ENCODE data around the gene FCN2. TPM values are rescaled to one million over a fixed set of nuclear protein-coding genes. Genes with fewer than 3 reads are reported as not detected.

The FCN2 gene
- polyA plus RNA-seq, 1 of the 3 experiments (the other 2 are of a cell fraction): not detected

DNA sequence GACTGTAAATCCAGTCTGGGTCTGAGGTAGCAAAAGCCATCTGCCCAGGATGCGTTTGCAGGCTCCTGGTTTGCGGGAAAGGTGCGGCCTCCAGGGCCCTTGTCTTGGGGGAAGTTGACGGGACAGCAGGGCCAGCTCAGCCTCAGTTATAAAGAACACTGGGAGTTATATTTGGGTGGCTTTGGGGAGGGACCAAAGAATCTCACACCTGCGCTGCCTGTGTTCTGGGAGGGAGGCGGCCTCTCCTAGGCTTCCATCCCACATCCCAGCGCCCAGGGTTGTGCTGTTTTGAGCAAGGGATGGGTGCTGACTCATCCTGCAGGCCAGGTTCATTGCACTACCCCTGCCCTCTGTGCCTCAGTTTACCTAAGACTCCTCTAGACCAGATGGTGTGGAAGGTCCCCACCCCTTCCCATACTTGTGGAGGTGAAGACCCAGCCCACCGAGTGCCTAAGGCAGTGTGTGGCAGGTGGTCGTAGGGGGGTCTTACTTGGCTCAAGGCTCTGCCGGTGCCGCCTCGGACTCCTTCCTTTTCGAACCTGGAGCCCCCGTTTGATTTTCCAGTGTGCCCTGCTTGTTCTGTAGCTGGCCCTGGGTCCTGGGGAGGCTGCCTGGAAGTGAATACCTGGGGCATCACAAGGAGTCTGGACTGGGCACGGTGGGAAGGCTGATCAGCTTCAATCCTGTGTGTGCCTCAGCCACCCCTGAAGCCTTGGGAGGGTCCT is 39.3 kb upstream of the FCN2 start:
- no peak for DNase-seq
- Histone ChIP-seq H4K20me1 (ENCODE audit: insufficient read depth) (peaks cover 40% of the 10 kb centered on the region), H3K79me2 (ENCODE audit: insufficient read depth) (no peaks in the 10 kb centered on the region; the same call in 1 of the 2 replicates), H3K27ac (ENCODE audit: low read depth in 2 of 2, low read length in 1 of 2) (no peak overlapping the region), H3K9me3 (no peaks in the 10 kb centered on the region), H3K36me3 (replicated peaks in 1 of 2; ENCODE audit: control insufficient read depth in 1 of 2, insufficient read depth in 2 of 2, low read length in 1 of 2) (peaks cover 66 to 82% of the 10 kb centered on the region in 2 experiments), H3K27me3 (ENCODE audit: insufficient read depth) (no peaks in the 10 kb centered on the region), H3K4me2 (no peak overlapping the region), H3K4me1 (ENCODE audit: control insufficient read depth in 1 of 2, insufficient read depth in 2 of 2, low read depth in 1 of 2, low read length in 1 of 2) (no peaks in the 10 kb centered on the region), H3F3A (replicated peaks; ENCODE audit: insufficient read depth) (peaks cover 22% of the 10 kb centered on the region), H3K9ac (no peak overlapping the region), H3K4me3 (ENCODE audit: low read depth in 2 of 2, low read length in 1 of 2) (no peak overlapping the region), H2AFZ (ENCODE audit: low read depth) (no peak overlapping the region), H3K9me2 (no peaks in the 10 kb centered on the region)
- ChIA-PET POLR2A (no interaction called here), CTCF (no interaction called here)
- WGBS (ENCODE audit: low lambda C conversion rate): 100% methylated on average over 11 of the region's 15 CpGs
- TF ChIP-seq YY1 (IDR thresholded peaks at IDR 0.05; ENCODE audit: low read depth) (no peak), RFX5 (IDR thresholded peaks at IDR 0.05; ENCODE audit: low read length) (no peak), MXI1 (IDR thresholded peaks at IDR 0.05; ENCODE audit: low read depth, low read length) (no peak), GATA2 (CRISPR knock-in tag; IDR thresholded peaks at IDR 0.05) (no peak), ELF1 (IDR thresholded peaks at IDR 0.05) (no peak), GABPA (IDR thresholded peaks at IDR 0.05; ENCODE audit: low read depth) (no peak), RAD21 (IDR thresholded peaks at IDR 0.05; ENCODE audit: low read length) (no peak), POLR2AphosphoS5 (IDR thresholded peaks at IDR 0.05; ENCODE audit: low read depth, low read length) (no peak), FOSL2 (IDR thresholded peaks at IDR 0.05; ENCODE audit: borderline replicate concordance, low read depth) (no peak)
- TF ChIP-seq, protein P1, sequence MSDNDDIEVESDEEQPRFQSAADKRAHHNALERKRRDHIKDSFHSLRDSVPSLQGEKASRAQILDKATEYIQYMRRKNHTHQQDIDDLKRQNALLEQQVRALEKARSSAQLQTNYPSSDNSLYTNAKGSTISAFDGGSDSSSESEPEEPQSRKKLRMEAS (IDR thresholded peaks at IDR 0.05; ENCODE audit: low read depth): no peak
- TF ChIP-seq, protein P2, sequence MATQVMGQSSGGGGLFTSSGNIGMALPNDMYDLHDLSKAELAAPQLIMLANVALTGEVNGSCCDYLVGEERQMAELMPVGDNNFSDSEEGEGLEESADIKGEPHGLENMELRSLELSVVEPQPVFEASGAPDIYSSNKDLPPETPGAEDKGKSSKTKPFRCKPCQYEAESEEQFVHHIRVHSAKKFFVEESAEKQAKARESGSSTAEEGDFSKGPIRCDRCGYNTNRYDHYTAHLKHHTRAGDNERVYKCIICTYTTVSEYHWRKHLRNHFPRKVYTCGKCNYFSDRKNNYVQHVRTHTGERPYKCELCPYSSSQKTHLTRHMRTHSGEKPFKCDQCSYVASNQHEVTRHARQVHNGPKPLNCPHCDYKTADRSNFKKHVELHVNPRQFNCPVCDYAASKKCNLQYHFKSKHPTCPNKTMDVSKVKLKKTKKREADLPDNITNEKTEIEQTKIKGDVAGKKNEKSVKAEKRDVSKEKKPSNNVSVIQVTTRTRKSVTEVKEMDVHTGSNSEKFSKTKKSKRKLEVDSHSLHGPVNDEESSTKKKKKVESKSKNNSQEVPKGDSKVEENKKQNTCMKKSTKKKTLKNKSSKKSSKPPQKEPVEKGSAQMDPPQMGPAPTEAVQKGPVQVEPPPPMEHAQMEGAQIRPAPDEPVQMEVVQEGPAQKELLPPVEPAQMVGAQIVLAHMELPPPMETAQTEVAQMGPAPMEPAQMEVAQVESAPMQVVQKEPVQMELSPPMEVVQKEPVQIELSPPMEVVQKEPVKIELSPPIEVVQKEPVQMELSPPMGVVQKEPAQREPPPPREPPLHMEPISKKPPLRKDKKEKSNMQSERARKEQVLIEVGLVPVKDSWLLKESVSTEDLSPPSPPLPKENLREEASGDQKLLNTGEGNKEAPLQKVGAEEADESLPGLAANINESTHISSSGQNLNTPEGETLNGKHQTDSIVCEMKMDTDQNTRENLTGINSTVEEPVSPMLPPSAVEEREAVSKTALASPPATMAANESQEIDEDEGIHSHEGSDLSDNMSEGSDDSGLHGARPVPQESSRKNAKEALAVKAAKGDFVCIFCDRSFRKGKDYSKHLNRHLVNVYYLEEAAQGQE (IDR thresholded peaks at IDR 0.05; ENCODE audit: low read depth, low read length): no peak

DNA sequence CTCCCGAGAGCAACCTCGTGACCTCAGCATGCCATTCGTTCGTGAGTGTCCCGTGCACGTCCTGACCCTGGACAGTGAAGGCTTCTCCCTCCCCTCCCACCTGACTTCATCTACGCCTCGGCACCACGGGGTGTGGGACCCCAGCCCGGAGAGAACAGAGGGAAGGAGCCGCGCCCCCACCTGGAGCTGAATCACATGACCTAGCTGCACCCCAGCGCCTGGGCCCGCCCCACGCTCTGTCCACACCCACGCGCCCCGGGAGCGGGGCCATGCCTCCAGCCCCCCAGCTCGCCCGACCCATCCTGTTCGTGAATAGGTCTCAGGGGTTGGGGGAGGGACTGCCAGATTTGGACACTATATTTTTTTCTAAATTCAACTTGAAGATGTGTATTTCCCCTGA is 38.3 kb upstream of the FCN2 start:
- ChIA-PET POLR2A (no interaction called here), CTCF (no interaction called here)
- no peak overlapping the region for H3K27ac ChIP-seq (ENCODE audit: low read depth in 2 of 2, low read length in 1 of 2)
- H4K20me1 ChIP-seq (ENCODE audit: insufficient read depth): peaks cover 32% of the 10 kb centered on the region; the same call in 1 of the 2 replicates
- no peak overlapping the region for H2AFZ ChIP-seq (ENCODE audit: low read depth)
- WGBS (ENCODE audit: low lambda C conversion rate): 92% methylated on average over 14 of the region's 22 CpGs
- no peak overlapping the region for H3K4me3 ChIP-seq (ENCODE audit: low read depth in 2 of 2, low read length in 1 of 2)
- no peaks in the 10 kb centered on the region for H3K9me2 ChIP-seq
- peaks cover 26% of the 10 kb centered on the region for H3F3A ChIP-seq (replicated peaks; ENCODE audit: insufficient read depth)
- no peak overlapping the region for H3K9ac ChIP-seq
- peaks cover 59 to 72% of the 10 kb centered on the region in 2 experiments for H3K36me3 ChIP-seq (replicated peaks in 1 of 2; ENCODE audit: control insufficient read depth in 1 of 2, insufficient read depth in 2 of 2, low read length in 1 of 2)
- no peak overlapping the region for H3K4me2 ChIP-seq
- H3K4me1 ChIP-seq (ENCODE audit: control insufficient read depth in 1 of 2, insufficient read depth in 2 of 2, low read depth in 1 of 2, low read length in 1 of 2): no peaks in the 10 kb centered on the region
- no peaks in the 10 kb centered on the region; the same call in 1 of the 2 replicates for H3K79me2 ChIP-seq (ENCODE audit: insufficient read depth)
- no peaks in the 10 kb centered on the region for H3K9me3 ChIP-seq
- H3K27me3 ChIP-seq (ENCODE audit: insufficient read depth): no peaks in the 10 kb centered on the region
- no peak for DNase-seq
- no peak for TF ChIP-seq TCF12 (IDR thresholded peaks at IDR 0.05)
- no peak for TF ChIP-seq RFX5 (IDR thresholded peaks at IDR 0.05; ENCODE audit: low read length)
- no peak for TF ChIP-seq FOXJ3 (CRISPR knock-in tag; IDR thresholded peaks at IDR 0.05)
- no peak for TF ChIP-seq USF1 (IDR thresholded peaks at IDR 0.05; ENCODE audit: borderline replicate concordance, low read depth)
- no peak for TF ChIP-seq RAD21 (IDR thresholded peaks at IDR 0.05; ENCODE audit: low read length)
- TF ChIP-seq, protein P3, sequence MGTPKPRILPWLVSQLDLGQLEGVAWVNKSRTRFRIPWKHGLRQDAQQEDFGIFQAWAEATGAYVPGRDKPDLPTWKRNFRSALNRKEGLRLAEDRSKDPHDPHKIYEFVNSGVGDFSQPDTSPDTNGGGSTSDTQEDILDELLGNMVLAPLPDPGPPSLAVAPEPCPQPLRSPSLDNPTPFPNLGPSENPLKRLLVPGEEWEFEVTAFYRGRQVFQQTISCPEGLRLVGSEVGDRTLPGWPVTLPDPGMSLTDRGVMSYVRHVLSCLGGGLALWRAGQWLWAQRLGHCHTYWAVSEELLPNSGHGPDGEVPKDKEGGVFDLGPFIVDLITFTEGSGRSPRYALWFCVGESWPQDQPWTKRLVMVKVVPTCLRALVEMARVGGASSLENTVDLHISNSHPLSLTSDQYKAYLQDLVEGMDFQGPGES (IDR thresholded peaks at IDR 0.05; ENCODE audit: low read depth, low read length): no peak
- no peak for TF ChIP-seq PBX3 (IDR thresholded peaks at IDR 0.05)
- TF ChIP-seq NRF1 (IDR thresholded peaks at IDR 0.05; ENCODE audit: low read depth, low read length): no peak
- TF ChIP-seq GABPA (IDR thresholded peaks at IDR 0.05; ENCODE audit: low read depth): no peak
- TF ChIP-seq EZH2phosphoT487 (IDR thresholded peaks at IDR 0.05; ENCODE audit: borderline replicate concordance, low read depth): no peak
- no peak for TF ChIP-seq EP300 (IDR thresholded peaks at IDR 0.05; ENCODE audit: borderline replicate concordance in 1 of 2, low read depth in 1 of 2, low read length in 1 of 2)
- no peak for TF ChIP-seq TAF1 (IDR thresholded peaks at IDR 0.05; ENCODE audit: borderline replicate concordance, low read depth, low read length)
- no peak for TF ChIP-seq MEF2A (IDR thresholded peaks at IDR 0.05; ENCODE audit: borderline replicate concordance, low read depth)
